ENCODE measurements around the gene DCAF6. TPM values are rescaled to one million over a fixed set of nuclear protein-coding genes. Genes with fewer than 3 reads are reported as not detected.

The DCAF6 gene
- total RNA-seq, 1 experiment from 2014 or later = 20.4 TPM

GRCh38 chr1:167964646-167965045 lies 28.2 kb downstream of the DCAF6 start:
- DNase-seq (ENCODE audit: low spot score) = no peak

GRCh38 chr1:167966050-167966449 lies 29.6 kb downstream of the DCAF6 start:
- DNase-seq (ENCODE audit: low spot score) = no peak

- no peak for DNase-seq (ENCODE audit: low spot score)
These were observed 32.1 kb downstream of the DCAF6 start for GRCh38 chr1:167968569-167968968.

DNA sequence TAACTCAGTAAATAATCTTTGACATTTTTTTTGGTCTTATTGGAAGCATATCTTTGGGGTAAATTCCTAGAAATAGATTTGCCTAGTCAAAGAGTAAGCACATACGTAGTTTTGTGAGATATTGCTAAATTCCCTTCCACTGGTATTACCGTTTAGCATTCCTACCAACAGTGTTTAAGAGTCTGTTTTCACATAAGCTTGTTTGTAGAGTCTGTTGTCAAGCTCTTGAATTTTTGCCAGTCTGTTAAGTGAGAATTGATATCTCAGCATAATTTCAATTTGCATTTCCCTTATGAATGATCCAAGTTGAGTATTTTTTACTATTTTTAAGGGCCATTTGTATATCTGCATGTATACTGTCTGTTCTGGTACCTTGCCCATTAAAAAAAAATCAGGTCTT lies 37.3 kb downstream of the DCAF6 start:
- DNase-seq (ENCODE audit: low spot score) = no peak

GRCh38 chr1:167974698-167975097 lies 38.2 kb downstream of the DCAF6 start:
- DNase-seq (ENCODE audit: low spot score) = no peak

DNA sequence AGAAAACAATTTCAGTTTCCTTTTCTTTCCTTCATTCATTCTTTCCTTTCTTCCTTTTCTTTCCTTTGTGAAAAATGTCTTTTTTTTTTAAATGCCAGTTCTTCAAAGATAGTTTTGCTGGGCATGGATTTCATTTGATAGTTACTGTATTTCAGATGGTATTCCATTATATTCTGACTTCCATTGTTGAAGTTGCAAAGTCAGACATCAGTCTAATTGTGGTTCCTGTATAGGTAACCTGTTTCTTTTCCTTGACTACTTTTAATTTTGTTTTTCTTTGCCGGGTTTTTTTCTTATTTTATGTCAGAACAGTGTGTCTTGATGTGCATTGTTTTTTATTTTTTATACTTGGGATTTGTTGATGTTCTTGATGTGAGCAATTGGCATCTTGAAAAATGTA lies 40.8 kb downstream of the DCAF6 start:
- no peak for DNase-seq (ENCODE audit: low spot score)

DNA sequence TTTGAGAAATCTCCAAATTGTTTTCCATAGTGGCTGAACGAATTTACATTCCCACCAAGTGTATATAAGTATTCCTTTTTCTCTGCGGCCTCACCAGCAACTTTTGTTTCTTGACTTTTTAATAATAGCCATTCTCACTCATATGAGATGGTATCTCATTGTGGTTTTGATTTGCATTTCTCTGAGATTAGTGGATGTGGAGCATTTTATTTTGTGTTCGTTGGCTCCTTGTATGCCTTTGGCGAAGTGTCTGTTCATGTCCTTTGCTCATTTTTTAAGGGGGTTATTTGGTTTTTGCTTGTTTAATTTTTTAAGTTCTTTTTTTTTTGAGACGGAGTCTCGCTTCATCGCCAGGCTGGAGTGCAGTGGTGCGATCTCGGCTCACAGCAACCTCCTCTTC lies 45.5 kb downstream of the DCAF6 start:
- no peak for DNase-seq (ENCODE audit: low spot score)

DNA sequence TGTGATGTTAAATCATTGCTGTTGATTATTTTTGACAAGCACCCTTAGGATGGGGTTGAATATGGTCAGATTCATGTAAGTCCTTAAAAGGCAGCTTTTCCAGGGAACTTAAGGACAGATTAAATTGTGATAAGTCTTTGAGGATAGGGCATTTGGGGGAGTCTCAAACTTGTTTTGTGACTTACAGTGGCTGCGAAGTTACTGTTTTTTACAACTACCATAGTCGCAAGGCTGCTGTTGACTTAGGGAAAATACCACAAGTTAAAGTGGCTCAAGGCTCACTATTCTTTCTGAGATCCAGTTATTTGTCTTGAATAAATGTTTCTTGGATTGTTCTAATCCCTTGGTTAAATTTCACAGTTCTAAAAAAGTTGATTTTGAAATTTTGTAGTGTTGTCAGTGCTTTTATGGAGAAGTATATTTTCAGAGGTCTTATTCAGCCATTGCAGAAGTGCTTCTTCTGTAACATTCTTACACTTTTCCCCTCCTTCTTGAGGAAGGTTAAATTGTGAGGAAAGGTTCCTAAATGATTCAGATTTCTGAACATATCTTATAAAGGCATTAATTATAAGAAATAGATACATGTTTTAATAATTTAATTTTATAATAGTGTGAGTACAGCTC lies 47.4 kb downstream of the DCAF6 start:
- DNase-seq (ENCODE audit: low spot score) = no peak

- DNase-seq (ENCODE audit: low spot score) = no peak
These were observed 48.5 kb downstream of the DCAF6 start for GRCh38 chr1:167984886-167985489.

DNA sequence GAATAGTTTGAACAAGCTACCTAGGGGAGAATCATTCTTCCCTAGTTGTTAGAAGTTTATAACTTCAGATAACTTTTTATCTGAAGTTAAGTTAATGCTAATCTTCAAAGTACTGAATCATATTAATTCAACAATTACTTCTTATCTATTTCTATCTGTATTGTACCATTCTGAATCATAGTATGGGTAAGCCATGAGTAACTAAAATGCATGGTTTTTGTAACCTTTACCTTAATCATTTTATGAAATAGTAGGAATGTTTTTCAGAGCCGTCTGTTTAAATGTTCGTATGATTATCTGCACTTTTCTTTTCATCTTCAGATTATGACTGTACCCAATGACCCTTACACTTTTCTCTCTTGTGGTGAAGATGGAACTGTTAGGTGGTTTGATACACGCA lies 50.7 kb downstream of the DCAF6 start:
- DNase-seq (ENCODE audit: low spot score) = no peak

DNA sequence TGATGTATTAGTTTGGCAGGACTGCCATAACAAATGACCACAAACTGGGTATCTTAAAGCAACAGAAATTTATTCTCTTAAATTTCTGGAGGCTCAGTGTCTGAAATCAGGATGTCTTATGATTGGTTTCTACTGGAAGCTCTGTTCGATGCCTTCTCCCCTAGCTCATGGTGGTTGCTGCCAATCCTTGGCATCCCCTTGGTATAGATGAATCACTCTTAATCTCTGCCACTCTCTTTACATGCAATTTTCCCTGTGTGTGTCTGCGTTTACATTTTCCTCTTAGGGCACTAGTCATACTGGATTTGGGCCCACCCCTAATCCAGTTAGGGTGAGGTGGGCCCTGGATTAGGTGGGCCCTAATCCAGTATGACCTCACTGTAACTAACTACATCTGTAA lies 55.1 kb downstream of the DCAF6 start:
- no peak for DNase-seq (ENCODE audit: low spot score)

GRCh38 chr1:167993720-167994119 lies 57.2 kb downstream of the DCAF6 start:
- no peak for DNase-seq (ENCODE audit: low spot score)

DNA sequence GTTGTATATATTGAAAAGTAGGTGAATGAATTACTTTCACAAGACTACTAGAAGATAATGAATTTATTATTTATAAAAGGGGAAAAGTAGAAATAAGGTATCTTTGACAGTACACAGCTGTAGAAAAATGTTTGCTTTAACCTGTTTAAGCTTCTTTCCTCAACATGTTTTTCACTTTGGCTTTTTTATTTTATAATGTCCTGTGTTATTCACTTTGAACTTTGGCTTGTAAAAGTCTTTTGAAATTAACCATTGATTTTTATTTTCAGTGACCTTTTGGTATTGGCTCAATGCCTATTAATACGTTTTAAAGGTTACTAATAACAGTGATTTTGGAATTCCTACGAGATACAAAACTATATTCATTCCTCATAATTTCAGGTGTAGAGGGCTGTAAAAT lies 58.1 kb downstream of the DCAF6 start:
- no peak for DNase-seq (ENCODE audit: low spot score)

- no peak for DNase-seq (ENCODE audit: low spot score)
These were observed 58.6 kb downstream of the DCAF6 start for GRCh38 chr1:167995038-167995437.

DNA sequence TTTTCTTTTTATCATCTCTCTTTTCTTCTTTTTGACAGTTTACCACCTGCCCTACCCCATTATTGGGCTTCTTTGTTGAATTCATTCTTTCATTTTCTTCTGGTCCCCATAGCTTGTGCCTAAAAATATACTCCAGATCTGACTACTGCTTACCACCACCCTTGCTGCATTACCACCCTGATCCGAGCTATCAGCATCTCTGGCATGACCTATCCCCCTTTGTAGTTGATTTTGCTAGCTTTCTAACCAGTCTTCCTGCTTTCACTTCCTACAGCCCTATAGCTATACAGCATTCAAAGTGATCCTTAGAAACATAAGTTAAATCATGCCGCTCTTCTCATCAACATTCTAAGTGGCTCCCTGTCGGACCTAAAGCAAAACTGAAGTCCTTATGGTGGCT lies 59.8 kb downstream of the DCAF6 start:
- no peak for DNase-seq (ENCODE audit: low spot score)

DNA sequence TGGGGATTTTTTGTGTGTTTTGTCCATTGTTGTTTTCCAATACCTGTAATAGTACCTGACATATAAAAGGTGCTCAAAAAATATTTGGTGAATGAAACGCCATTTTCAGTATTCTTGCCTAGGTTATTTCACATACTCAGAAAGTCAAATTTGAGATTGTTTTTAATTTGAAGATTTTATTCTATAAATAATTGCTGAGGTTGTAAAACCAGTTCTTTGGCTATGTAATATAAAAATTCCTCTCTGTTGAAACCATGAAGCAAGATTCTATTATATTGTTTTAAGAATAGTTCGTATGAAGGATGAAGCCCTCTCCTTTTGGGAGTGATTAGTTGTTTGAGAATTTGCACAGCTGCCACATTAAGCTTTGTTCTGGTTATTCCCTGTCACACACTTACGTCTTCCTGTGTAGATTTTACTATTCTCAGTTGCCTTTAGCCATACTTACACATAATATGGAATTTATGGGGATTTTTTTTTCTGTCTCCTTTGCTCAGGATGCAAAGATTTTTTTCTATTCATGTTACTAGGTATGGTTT lies 60.6 kb downstream of the DCAF6 start:
- no peak for DNase-seq (ENCODE audit: low spot score)

- no peak for DNase-seq (ENCODE audit: low spot score)
These were observed 63.4 kb downstream of the DCAF6 start for GRCh38 chr1:167999877-168000276.

DNA sequence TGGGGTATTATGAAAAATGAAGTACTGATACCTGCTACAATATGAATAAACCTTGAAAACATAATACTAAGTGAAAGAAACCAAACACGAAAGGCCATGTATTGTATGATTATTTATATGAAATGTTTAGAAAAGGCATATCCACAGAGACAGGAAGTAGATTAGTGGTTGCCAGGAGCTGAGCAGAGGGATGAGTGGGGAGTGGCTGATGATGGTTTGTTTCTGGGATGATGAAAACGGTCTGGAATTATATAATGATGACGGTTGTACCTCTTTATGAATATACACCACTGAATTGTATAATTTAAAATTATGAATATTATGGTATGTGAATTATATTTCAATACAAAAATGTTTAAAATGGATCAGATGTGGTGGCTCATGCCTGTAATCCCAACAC lies 64.2 kb downstream of the DCAF6 start:
- no peak for DNase-seq (ENCODE audit: low spot score)

DNA sequence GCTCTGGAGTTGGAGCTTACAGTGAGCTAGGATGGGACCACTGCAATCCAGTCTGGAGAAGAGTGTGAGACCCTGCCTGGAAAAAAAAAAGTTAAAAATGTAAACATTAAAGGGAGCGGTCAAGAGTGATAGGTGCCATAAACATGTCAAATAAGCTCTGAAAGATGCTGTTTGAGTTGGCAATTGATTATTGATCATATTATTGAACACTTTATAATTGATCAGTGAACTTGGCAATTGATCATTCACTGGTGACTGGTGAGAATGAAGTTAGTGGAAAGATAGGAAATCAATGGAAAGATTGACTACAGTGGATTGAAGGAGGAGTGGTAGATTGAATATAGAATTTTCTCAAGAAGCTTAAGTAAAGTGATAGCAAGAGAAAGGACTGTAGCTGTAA lies 64.7 kb downstream of the DCAF6 start:
- no peak for DNase-seq (ENCODE audit: low spot score)

GRCh38 chr1:168004531-168004930 lies 68.0 kb downstream of the DCAF6 start:
- DNase-seq (ENCODE audit: low spot score) = no peak

DNA sequence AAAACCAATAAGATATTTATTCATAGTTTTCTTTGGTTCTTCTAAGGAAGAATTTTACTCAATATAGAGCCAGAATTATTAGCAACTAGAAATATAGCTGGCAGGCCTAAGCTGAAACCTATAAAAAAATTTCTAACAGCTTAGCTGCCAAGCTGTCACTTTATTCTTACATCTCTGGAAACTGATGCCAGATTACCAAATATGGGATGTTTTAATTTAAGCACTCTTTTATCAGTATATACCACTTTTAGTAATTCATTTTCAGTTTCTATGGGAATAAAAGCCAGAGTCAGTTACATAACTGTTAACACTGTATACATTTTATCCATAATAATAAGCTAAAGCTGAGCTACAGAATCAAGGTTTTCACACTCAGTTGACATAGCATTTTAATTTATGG lies 69.0 kb downstream of the DCAF6 start:
- DNase-seq (ENCODE audit: low spot score) = no peak

GRCh38 chr1:168007691-168008090 lies 71.2 kb downstream of the DCAF6 start:
- DNase-seq (ENCODE audit: low spot score) = no peak

DNA sequence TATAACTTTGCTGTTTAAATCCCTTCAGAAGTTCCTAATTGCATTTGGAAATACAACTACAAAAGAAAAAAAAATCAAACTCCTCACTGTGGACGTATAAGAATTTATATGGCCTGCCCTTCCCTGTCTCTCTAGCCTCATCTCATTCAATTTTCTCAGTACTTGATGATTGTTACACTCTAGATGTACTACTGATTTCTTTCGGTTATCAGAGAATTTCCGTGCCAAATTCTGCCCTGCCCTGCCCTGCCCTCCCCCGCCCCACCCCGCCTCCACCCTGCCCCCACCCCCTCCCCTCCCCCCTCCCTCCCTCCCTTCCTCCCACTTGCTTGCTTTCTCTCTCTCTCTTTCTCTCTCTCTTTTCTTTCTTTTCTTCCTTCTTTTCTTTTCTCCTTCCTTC lies 72.1 kb downstream of the DCAF6 start:
- no peak for DNase-seq (ENCODE audit: low spot score)

DNA sequence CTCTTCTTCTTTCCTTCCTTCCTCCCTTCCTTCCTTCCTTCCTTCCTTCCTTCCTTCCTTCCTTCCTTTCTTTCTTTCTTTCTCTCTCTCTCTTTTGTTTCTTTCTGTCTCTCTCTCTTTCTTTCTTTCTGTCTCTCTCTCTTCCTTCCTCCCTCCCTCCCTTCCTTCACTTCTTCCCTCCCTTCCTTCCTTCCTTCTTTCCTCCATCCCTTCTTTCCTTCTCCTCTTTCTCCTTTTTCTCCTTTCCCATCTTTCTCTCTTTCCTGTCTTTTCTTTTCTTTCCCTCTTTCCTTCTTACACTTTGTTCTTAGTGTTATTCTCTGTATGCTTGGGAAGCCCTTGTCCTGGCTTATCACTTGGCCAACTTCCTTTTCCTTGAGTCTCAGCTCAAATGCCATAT lies 72.8 kb downstream of the DCAF6 start:
- DNase-seq (ENCODE audit: low spot score) = no peak
